Sigmoid colon (tissue), 4 donors: Measurements from ENCODE around the gene SPAG16.

Experiments
- EP300 ChIP-seq, 4 donors: sonication (generic); formaldehyde crosslinking; IDR thresholded peaks; one replicate each; pipeline ENCODE4 v1.6.1; 2017; ENCODE audit warnings: antibody characterized with exemption in 4 of 4
- POLR2A ChIP-seq, 2 donors: fragments of 450-650 bp; IDR thresholded peaks; one replicate each; pipeline ENCODE4 v1.6.1; 2016; ENCODE audit warnings: antibody characterized with exemption in 2 of 2, mild to moderate bottlenecking in 2 of 2, moderate library complexity in 2 of 2
- POLR2AphosphoS5 ChIP-seq, 4 donors: sonication (generic); formaldehyde crosslinking; IDR thresholded peaks; one replicate each; pipeline ENCODE4 v1.6.1; 2017; ENCODE audit warnings: antibody characterized with exemption in 4 of 4
- TF ChIP-seq, protein P1 (sequence below), 4 experiments: fragments of 450-650 bp in 3 of 4; fragments of 200-600 bp in 1 of 4; IDR thresholded peaks; one replicate each; pipeline ENCODE4 v1.5.1; 2016 to 2019; ENCODE audit warnings: antibody characterized with exemption in 4 of 4, mild to moderate bottlenecking in 3 of 4, moderate library complexity in 2 of 4

GRCh38 chr2:213806125-213806726 is 522.0 kb downstream of the SPAG16 start:
- TF ChIP-seq EP300 (IDR thresholded peaks at IDR 0.05) (no peak), POLR2A (IDR thresholded peaks at IDR 0.05) (no peak), POLR2AphosphoS5 (IDR thresholded peaks at IDR 0.05) (no peak)
- TF ChIP-seq, protein P1, sequence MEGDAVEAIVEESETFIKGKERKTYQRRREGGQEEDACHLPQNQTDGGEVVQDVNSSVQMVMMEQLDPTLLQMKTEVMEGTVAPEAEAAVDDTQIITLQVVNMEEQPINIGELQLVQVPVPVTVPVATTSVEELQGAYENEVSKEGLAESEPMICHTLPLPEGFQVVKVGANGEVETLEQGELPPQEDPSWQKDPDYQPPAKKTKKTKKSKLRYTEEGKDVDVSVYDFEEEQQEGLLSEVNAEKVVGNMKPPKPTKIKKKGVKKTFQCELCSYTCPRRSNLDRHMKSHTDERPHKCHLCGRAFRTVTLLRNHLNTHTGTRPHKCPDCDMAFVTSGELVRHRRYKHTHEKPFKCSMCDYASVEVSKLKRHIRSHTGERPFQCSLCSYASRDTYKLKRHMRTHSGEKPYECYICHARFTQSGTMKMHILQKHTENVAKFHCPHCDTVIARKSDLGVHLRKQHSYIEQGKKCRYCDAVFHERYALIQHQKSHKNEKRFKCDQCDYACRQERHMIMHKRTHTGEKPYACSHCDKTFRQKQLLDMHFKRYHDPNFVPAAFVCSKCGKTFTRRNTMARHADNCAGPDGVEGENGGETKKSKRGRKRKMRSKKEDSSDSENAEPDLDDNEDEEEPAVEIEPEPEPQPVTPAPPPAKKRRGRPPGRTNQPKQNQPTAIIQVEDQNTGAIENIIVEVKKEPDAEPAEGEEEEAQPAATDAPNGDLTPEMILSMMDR (IDR thresholded peaks at IDR 0.05), result peak in 2 of 4 experiments; percentile 17 to 33
